ENCODE results near the gene VWA8.

- TF ChIP-seq ZNF335 (tag by site-specific recombination; conservative IDR thresholded peaks at IDR 0.05) (no peak), CTCF (tag by site-specific recombination; IDR thresholded peaks at IDR 0.05) (no peak), KLF16 (tag by site-specific recombination; IDR thresholded peaks at IDR 0.05) (no peak), PBX3 (CRISPR knock-in tag; IDR thresholded peaks at IDR 0.05) (no peak), ZNF138 (tag by site-specific recombination; IDR thresholded peaks at IDR 0.05; ENCODE audit: borderline replicate concordance) (no peak), ZNF600 (tag by site-specific recombination; IDR thresholded peaks at IDR 0.05) (no peak), ZNF654 (tag by site-specific recombination; IDR thresholded peaks at IDR 0.05; ENCODE audit: low read depth) (no peak), ZNF830 (tag by site-specific recombination; IDR thresholded peaks at IDR 0.05; ENCODE audit: low read depth) (no peak), ZEB2 (tag by site-specific recombination; IDR thresholded peaks at IDR 0.05) (no peak)
Measured at GRCh38 chr13:41658057-41658661, 302.8 kb downstream of the VWA8 start.
